Adrenal gland (tissue), 12 donors: ENCODE results near the gene ACACB. TPM values are rescaled to one million over a fixed set of nuclear protein-coding genes. Genes with fewer than 3 reads are reported as not detected.

Experiments used
- DNase-seq, 7 donors: peaks; one replicate each; pipeline ENCODE4 v3.0.0-alpha.2; 2019 to 2020
- H3K27ac ChIP-seq, 5 donors: fragments of 200-600 bp; sonication (generic) in 4 of 5; 1 replicate in 3 of 5; 2 replicates in 2 of 5; pipeline versions ENCODE4 v1.5.1 to v1.8.0; 2016 to 2020; ENCODE audit warnings: mild to moderate bottlenecking in 1 of 5
- H3K27me3 ChIP-seq: fragments of 200-600 bp; 2 replicates; pipeline ENCODE4 v1.8.0; 2021
- H3K36me3 ChIP-seq, 2 donors: fragments of 200-600 bp; replicated peaks in 1 of 2; 1 replicate in 1 of 2; 2 replicates in 1 of 2; pipeline versions ENCODE4 v1.5.1 to v1.8.0; 2018 to 2022
- H3K4me1 ChIP-seq, 2 donors: fragments of 200-600 bp; replicated peaks in 1 of 2; 1 replicate in 1 of 2; 2 replicates in 1 of 2; pipeline versions ENCODE4 v1.5.1 to v1.8.0; 2018 to 2021
- H3K4me3 ChIP-seq, 4 donors: fragments of 200-600 bp; sonication (generic) in 3 of 4; one replicate each; pipeline ENCODE4 v1.5.1; 2016 to 2018
- H3K9me3 ChIP-seq, 3 donors: fragments of 200-600 bp; sonication (generic) in 1 of 3; replicated peaks in 1 of 3; 1 replicate in 2 of 3; 2 replicates in 1 of 3; pipeline versions ENCODE4 v1.5.1 to v1.8.0; 2016 to 2021
- CTCF ChIP-seq, 6 experiments: fragments of 450-650 bp in 4 of 6; fragments of 200-600 bp in 2 of 6; sonication (generic) in 1 of 6; IDR thresholded peaks; 1 replicate in 5 of 6; 2 replicates in 1 of 6; pipeline versions ENCODE4 v1.5.1 to v1.8.0; 2016 to 2021; ENCODE audit warnings: antibody characterized with exemption in 6 of 6, mild to moderate bottlenecking in 2 of 6, moderate library complexity in 1 of 6
- POLR2A ChIP-seq, 2 donors: fragments of 450-650 bp; IDR thresholded peaks; one replicate each; pipeline ENCODE4 v1.6.1; 2017; ENCODE audit warnings: antibody characterized with exemption in 2 of 2, mild to moderate bottlenecking in 2 of 2, moderate library complexity in 1 of 2
- WGBS, 4 donors: extraction: QIAGEN DNeasy Blood & Tissue Kit in 2 of 4; methylation state at CpG; one replicate each; pipeline versions ENCODE4 v1.1.5 to v1.1.7; 2013 to 2017; 5-methylcytosine and 5-hydroxymethylcytosine counted together
- intact Hi-C, 2 donors: fragments of 100-400 bp; cut with DNase I; formaldehyde crosslinking; loops; one replicate each; pipeline versions ENCODE4 v1.14.1 to v1.15.0; 2022 to 2023
- polyA plus RNA-seq, 3 donors: library from polyadenylated mRNA; stranded (reverse); fragments of 200-250 nt in 2 of 3; fragments of 350-450 nt in 1 of 3; fragmentation: Illumina TruSeq in 1 of 3; extraction: RNeasy Lipid Tissue Mini Kit (QIAGEN cat#74804) in 1 of 3; gene quantifications; one replicate each; pipeline ENCODE4 v1.2.3, GENCODE V29; 2013 to 2014
- total RNA-seq, 9 donors: library from RNA; depleted of rRNA in 4 of 9; stranded (reverse); fragments of >200 nt in 4 of 9; fragments of 120-200 nt in 1 of 9; fragmentation: NEBNext Ultra II Directional in 1 of 9; extraction: Animal tissue kit (Norgen Biotek cat#: 25700) in 1 of 9; gene quantifications; one replicate each; pipeline versions ENCODE4 v1.1.0 to v1.2.4, GENCODE V29; 2013 to 2023
- donor health status: healthy with polysubstance abuse.
- donor health status: Bipolar disorder and iron deficiency.
- donor health status: DM: yes; HTN: yes; CAD: no.
- donor health status: DM: no; HTN: no; CAD: no.
- donor health status: DM: no; HTN: no; CAD: no.
- donor health status: DM: yes; HTN: yes; CAD: no.

ACACB gene
- total and polyA plus RNA-seq, 12 donors: 35.5 to 143 (median 65.7) TPM

- H3K27ac ChIP-seq: no peak overlapping the region
- no peaks in the 10 kb centered on the region for H3K9me3 ChIP-seq
- H3K4me3 ChIP-seq: no peak overlapping the region
- WGBS, 4 donors: 79 to 91% (median 81%) methylated on average over 7 to 16 of the region's 16 CpGs
- H3K4me1 ChIP-seq: no peaks in the 10 kb centered on the region
- DNase-seq: no peak
- H3K27me3 ChIP-seq: no peaks in the 10 kb centered on the region
- intact Hi-C loops: loop anchor here in 1 of 2 donors (5.0 kb wide), 1 partner anchor 116 kb away; no protein-coding TSS in a partner anchor
- peaks cover 0 to 43% of the 10 kb centered on the region in 2 donors for H3K36me3 ChIP-seq
- TF ChIP-seq CTCF (IDR thresholded peaks at IDR 0.05) (no peak), POLR2A (IDR thresholded peaks at IDR 0.05) (no peak)
Measured at GRCh38 chr12:109266106-109266879, 149.9 kb downstream of the ACACB start.

- intact Hi-C loops: loop anchor here in 1 of 2 donors (5.0 kb wide), 1 partner anchor 115 kb away; no protein-coding TSS in a partner anchor
- Histone ChIP-seq H3K4me3 (no peak overlapping the region), H3K9me3 (no peaks in the 10 kb centered on the region), H3K36me3 (peaks cover 0 to 37% of the 10 kb centered on the region in 2 donors), H3K27me3 (no peaks in the 10 kb centered on the region), H3K27ac (no peak overlapping the region), H3K4me1 (no peaks in the 10 kb centered on the region)
- WGBS, 4 donors: 87 to 92% (median 90%) methylated on average over 5 to 14 of the region's 14 CpGs
- no peak for TF ChIP-seq POLR2A (IDR thresholded peaks at IDR 0.05)
- TF ChIP-seq CTCF (IDR thresholded peaks at IDR 0.05): no peak
- DNase-seq: no peak
Measured at GRCh38 chr12:109267361-109267760, 151.0 kb downstream of the ACACB start.

- intact Hi-C loops: loop anchor here in 1 of 2 donors (5.0 kb wide), 1 partner anchor 113 kb away; no protein-coding TSS in a partner anchor
- Histone ChIP-seq H3K27me3 (no peaks in the 10 kb centered on the region), H3K27ac (no peak overlapping the region), H3K4me3 (no peak overlapping the region), H3K9me3 (no peaks in the 10 kb centered on the region), H3K36me3 (peaks cover 0 to 32% of the 10 kb centered on the region in 2 donors), H3K4me1 (no peaks in the 10 kb centered on the region)
- WGBS, 4 donors: 83 to 91% (median 90%) methylated on average over 4 of the region's 4 CpGs
- no peak for DNase-seq
- TF ChIP-seq POLR2A (IDR thresholded peaks at IDR 0.05) (no peak), CTCF (IDR thresholded peaks at IDR 0.05) (no peak)
Measured at GRCh38 chr12:109268896-109269295, 152.5 kb downstream of the ACACB start.

GRCh38 chr12:109269428-109269827 is 153.0 kb downstream of the ACACB start:
- DNase-seq: peak in 1 of 7 donors; percentile 33
- intact Hi-C loops: loop anchor here in 1 of 2 donors (5.0 kb wide), 1 partner anchor 113 kb away; no protein-coding TSS in a partner anchor
- peaks cover 0 to 30% of the 10 kb centered on the region in 2 donors for H3K36me3 ChIP-seq

More at GRCh38 chr12:109269428-109269827, 153.0 kb downstream of the ACACB start:
- 53 to 84% (median 62%) methylated on average over 3 of the region's 3 CpGs for WGBS, 4 donors
- Histone ChIP-seq H3K9me3 (no peaks in the 10 kb centered on the region), H3K4me1 (no peaks in the 10 kb centered on the region), H3K27me3 (no peaks in the 10 kb centered on the region), H3K27ac (no peak overlapping the region), H3K4me3 (no peak overlapping the region)
- TF ChIP-seq CTCF (IDR thresholded peaks at IDR 0.05) (no peak), POLR2A (IDR thresholded peaks at IDR 0.05) (no peak)
